Measurements from ENCODE around the gene KCNQ5. TPM values are rescaled to one million over a fixed set of nuclear protein-coding genes. Genes with fewer than 3 reads are reported as not detected.
A peak's percentile ranks its signal among the peaks of the same experiment; 100 is the strongest.
"Not testable (repeated sequence)": the region's sequence is repeated elsewhere in the genome, so short reads cannot be mapped to it uniquely, and the experiment has no call there.

The KCNQ5 gene
- total RNA-seq, 1 experiment from 2014 or later, result not detected

- no peak for DNase-seq (ENCODE audit: low read depth)
Observed at GRCh38 chr6:73177221-73177944, 555.5 kb downstream of the KCNQ5 start.

GRCh38 chr6:73180076-73180738 lies 558.3 kb downstream of the KCNQ5 start:
- DNase-seq (ENCODE audit: low read depth), result no peak

- peak; percentile 53 for DNase-seq (ENCODE audit: low read depth)
Observed at GRCh38 chr6:73180763-73181619, 559.1 kb downstream of the KCNQ5 start.

GRCh38 chr6:73182021-73182607 lies 560.2 kb downstream of the KCNQ5 start:
- no peak for DNase-seq (ENCODE audit: low read depth)

GRCh38 chr6:73193302-73193701 lies 571.4 kb downstream of the KCNQ5 start:
- not testable (repeated sequence) for DNase-seq (ENCODE audit: low read depth)

- no peak for DNase-seq (ENCODE audit: low read depth)
Observed at GRCh38 chr6:73194744-73195143, 572.9 kb downstream of the KCNQ5 start.

- DNase-seq (ENCODE audit: low read depth), result no peak
Observed at GRCh38 chr6:73200247-73200646, 578.4 kb downstream of the KCNQ5 start.

- DNase-seq (ENCODE audit: low read depth), result no peak
Observed at GRCh38 chr6:73200735-73201134, 578.9 kb downstream of the KCNQ5 start.

GRCh38 chr6:73203098-73203497 lies 581.2 kb downstream of the KCNQ5 start:
- no peak for DNase-seq (ENCODE audit: low read depth)

GRCh38 chr6:73204252-73204651 lies 582.4 kb downstream of the KCNQ5 start:
- no peak for DNase-seq (ENCODE audit: low read depth)

- DNase-seq (ENCODE audit: low read depth), result no peak
Observed at GRCh38 chr6:73207221-73207837, 585.5 kb downstream of the KCNQ5 start.

- DNase-seq (ENCODE audit: low read depth), result no peak
Observed at GRCh38 chr6:73209117-73209516, 587.3 kb downstream of the KCNQ5 start.

- DNase-seq (ENCODE audit: low read depth), result no peak
Observed at GRCh38 chr6:73216859-73217258, 595.0 kb downstream of the KCNQ5 start.

GRCh38 chr6:73225396-73225795 lies 603.5 kb downstream of the KCNQ5 start, which contains the start of gene KHDC1L:
TSS of gene KHDC1L (minus strand) at chr6:73225496. CDS start at chr6:73225408, 88 bp downstream.
- no peak for DNase-seq (ENCODE audit: low read depth)

- DNase-seq (ENCODE audit: low read depth), result no peak
Observed at GRCh38 chr6:73227606-73228255, 605.9 kb downstream of the KCNQ5 start.

- no peak for DNase-seq (ENCODE audit: low read depth)
Observed at GRCh38 chr6:73231986-73232391, 610.1 kb downstream of the KCNQ5 start.

- DNase-seq (ENCODE audit: low read depth), result no peak
Observed at GRCh38 chr6:73233048-73233447, 611.2 kb downstream of the KCNQ5 start.

- DNase-seq (ENCODE audit: low read depth), result not testable (repeated sequence)
Observed at GRCh38 chr6:73233971-73234370, 612.1 kb downstream of the KCNQ5 start.

- peak; percentile 35 for DNase-seq (ENCODE audit: low read depth)
Observed at GRCh38 chr6:73234733-73235132, 612.9 kb downstream of the KCNQ5 start.

GRCh38 chr6:73236144-73236750 lies 614.4 kb downstream of the KCNQ5 start:
- peak; percentile 32 for DNase-seq (ENCODE audit: low read depth)
